ENCODE measurements around the gene BDH2.

- TF ChIP-seq CTCF (conservative IDR thresholded peaks at IDR 0.05) (no peak), ZFX (IDR thresholded peaks at IDR 0.05) (no peak)
Measured at GRCh38 chr4:103100691-103101090, 1.1 kb upstream of the BDH2 start.
